Vagina (tissue), 2 donors: ENCODE data around the gene FCRLB. TPM values are rescaled to one million over a fixed set of nuclear protein-coding genes. Genes with fewer than 3 reads are reported as not detected.

ENCODE experiments used
- DNase-seq, 2 donors: peaks; one replicate each; pipeline ENCODE4 v3.0.0-alpha.2; 2017; ENCODE audit errors: extremely low spot score in 2 of 2
- H3K27ac ChIP-seq: fragments of 200-600 bp; sonication (generic); one replicate; pipeline ENCODE4 v1.5.1; 2019
- H3K27me3 ChIP-seq: fragments of 200-600 bp; sonication (generic); one replicate; pipeline ENCODE4 v1.5.1; 2019
- H3K36me3 ChIP-seq, 2 donors: fragments of 200-600 bp; sonication (generic); one replicate each; pipeline ENCODE4 v1.5.1; 2017 to 2019
- H3K4me1 ChIP-seq: fragments of 200-600 bp; sonication (generic); one replicate; pipeline ENCODE4 v1.5.1; 2019
- H3K4me3 ChIP-seq, 2 donors: fragments of 200-600 bp; sonication (generic); 1 replicate in 1 of 2; 2 replicates in 1 of 2; pipeline ENCODE4 v1.5.1; 2016 to 2019
- H3K9me3 ChIP-seq: fragments of 200-600 bp; sonication (generic); one replicate; pipeline ENCODE4 v1.5.1; 2019
- POLR2A ChIP-seq, 2 donors: fragments of 450-650 bp; IDR thresholded peaks; one replicate each; pipeline ENCODE4 v1.6.1; 2017; ENCODE audit warnings: antibody characterized with exemption in 2 of 2, mild to moderate bottlenecking in 2 of 2, moderate library complexity in 2 of 2
- POLR2AphosphoS5 ChIP-seq, 2 donors: sonication (generic); formaldehyde crosslinking; IDR thresholded peaks; one replicate each; pipeline ENCODE4 v1.9.0; 2017; ENCODE audit warnings: antibody characterized with exemption in 2 of 2, mild to moderate bottlenecking in 2 of 2, low read depth in 1 of 2; ENCODE audit not compliant: insufficient read depth in 1 of 2
- intact Hi-C: fragments of 100-400 bp; cut with DNase I; formaldehyde crosslinking; loops from one replicate; pipeline ENCODE4 v1.15.1; 2023
- total RNA-seq: library from RNA; depleted of rRNA; stranded (reverse); fragments of >200 nt; gene quantifications from one replicate; pipeline ENCODE4 v1.2.3, GENCODE V29; 2016
- TF ChIP-seq, protein P1 (sequence below), 3 experiments: fragments of 450-650 bp in 2 of 3; fragments of 200-600 bp in 1 of 3; sonication (generic) in 1 of 3; IDR thresholded peaks; one replicate each; pipeline ENCODE4 v1.5.1; 2017 to 2019; ENCODE audit warnings: antibody characterized with exemption in 3 of 3, mild to moderate bottlenecking in 2 of 3, moderate library complexity in 2 of 3

FCRLB gene
- total RNA-seq, 1 donor from 2014 or later, result not detected

DNA sequence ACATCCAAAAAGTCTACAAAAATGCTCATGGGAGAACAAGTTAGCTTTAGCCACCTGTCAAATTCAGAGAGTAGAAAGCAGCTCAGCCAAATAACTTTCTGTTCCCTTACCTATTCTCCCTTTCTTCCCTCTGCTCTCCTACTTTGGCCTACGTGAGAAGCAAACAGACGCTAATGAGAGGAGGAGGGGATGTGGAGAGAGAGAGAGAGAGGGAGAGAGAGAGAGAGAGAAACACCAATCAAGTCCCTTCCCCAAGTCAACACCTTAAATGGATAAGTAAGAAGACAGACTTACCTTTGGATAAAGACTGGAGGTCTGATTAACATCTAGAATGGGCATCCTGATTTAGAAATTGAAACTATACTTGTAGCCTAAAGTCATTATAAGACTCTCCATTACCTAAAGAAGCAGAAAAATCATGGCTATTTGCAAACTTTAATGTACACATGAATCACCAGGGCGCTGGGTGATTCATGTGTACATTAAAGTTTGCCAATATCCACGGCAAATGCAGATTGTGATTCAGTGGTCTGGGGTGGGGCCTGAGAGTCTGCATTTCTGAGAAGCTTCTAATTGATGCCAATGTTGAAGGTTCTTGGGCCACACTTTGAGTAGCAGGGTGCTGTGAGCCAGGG, 15.1 kb downstream of the FCRLB start:
- TF ChIP-seq, protein P1, sequence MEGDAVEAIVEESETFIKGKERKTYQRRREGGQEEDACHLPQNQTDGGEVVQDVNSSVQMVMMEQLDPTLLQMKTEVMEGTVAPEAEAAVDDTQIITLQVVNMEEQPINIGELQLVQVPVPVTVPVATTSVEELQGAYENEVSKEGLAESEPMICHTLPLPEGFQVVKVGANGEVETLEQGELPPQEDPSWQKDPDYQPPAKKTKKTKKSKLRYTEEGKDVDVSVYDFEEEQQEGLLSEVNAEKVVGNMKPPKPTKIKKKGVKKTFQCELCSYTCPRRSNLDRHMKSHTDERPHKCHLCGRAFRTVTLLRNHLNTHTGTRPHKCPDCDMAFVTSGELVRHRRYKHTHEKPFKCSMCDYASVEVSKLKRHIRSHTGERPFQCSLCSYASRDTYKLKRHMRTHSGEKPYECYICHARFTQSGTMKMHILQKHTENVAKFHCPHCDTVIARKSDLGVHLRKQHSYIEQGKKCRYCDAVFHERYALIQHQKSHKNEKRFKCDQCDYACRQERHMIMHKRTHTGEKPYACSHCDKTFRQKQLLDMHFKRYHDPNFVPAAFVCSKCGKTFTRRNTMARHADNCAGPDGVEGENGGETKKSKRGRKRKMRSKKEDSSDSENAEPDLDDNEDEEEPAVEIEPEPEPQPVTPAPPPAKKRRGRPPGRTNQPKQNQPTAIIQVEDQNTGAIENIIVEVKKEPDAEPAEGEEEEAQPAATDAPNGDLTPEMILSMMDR (IDR thresholded peaks at IDR 0.05), result no peak
- no peak for TF ChIP-seq POLR2A (IDR thresholded peaks at IDR 0.05)
- TF ChIP-seq POLR2AphosphoS5 (IDR thresholded peaks at IDR 0.05; ENCODE audit: insufficient read depth in 1 of 2, low read depth in 1 of 2), result peak in 1 of 2 donors; percentile 29
- Histone ChIP-seq H3K27ac (no peak overlapping the region), H3K27me3 (no peaks in the 10 kb centered on the region), H3K4me3 (no peak overlapping the region), H3K9me3 (no peaks in the 10 kb centered on the region), H3K4me1 (peaks cover 5% of the 10 kb centered on the region), H3K36me3 (no peaks in the 10 kb centered on the region)
- no peak for DNase-seq
- intact Hi-C loops, result no loop called here

DNA sequence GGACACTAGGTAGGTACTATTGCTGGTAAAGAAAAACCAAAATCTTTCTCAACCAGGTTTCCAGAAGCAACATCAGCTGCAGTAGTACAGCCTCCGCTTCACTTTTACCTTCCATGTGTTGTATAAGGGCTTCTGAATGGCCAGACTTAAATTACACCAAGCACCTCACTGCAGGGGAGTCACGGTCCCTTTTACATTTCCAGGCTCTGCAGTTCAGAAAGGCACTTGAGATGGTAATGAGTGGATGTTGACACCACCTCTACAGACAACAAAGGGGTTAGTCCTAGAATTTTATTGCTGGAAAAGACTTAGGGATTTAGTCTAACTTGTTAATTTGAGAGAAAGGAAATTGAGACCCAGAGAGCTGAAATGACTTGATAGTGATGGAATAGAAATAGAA, 16.3 kb downstream of the FCRLB start:
- Histone ChIP-seq H3K27me3 (no peaks in the 10 kb centered on the region), H3K27ac (no peak overlapping the region), H3K4me3 (no peak overlapping the region), H3K9me3 (no peaks in the 10 kb centered on the region), H3K36me3 (no peaks in the 10 kb centered on the region), H3K4me1 (peaks cover 5% of the 10 kb centered on the region)
- no peak for DNase-seq
- TF ChIP-seq POLR2AphosphoS5 (IDR thresholded peaks at IDR 0.05; ENCODE audit: insufficient read depth in 1 of 2, low read depth in 1 of 2) (no peak), POLR2A (IDR thresholded peaks at IDR 0.05) (no peak)
- TF ChIP-seq, protein P1 (IDR thresholded peaks at IDR 0.05), result no peak
- intact Hi-C loops, result no loop called here

DNA sequence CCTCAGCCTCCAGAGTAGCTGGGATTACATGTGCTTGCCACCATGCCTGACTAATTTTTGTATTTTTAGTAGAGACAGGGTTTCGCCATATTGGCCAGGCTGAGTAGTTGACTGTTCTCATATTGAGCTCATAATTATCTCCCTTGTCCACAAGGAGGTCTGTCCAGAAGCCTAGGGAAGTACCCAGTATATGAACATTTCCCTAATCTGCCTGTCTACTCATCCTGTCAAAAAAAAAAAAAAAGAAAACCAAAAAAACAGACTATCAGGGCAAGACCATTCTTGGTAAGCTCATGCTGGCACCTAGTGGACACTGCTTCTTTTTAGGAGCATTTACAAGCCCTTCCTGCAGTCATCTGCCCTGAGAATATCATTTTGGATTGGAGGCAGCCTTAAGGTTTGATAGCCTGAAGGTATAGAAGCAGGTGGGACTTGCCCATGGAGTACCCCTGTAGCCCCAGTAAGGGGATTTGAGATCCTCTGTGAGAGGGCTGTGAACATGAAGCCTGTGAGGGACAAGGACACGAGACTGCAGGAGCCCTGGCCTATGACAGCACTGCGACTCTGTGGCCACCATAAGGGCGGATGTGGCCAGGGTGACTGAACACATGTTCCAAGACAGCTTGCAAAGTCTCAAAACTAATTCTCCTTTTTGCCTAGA, 17.4 kb downstream of the FCRLB start:
- no peaks in the 10 kb centered on the region for H3K27me3 ChIP-seq
- intact Hi-C loops, result no loop called here
- no peaks in the 10 kb centered on the region for H3K9me3 ChIP-seq

DNA sequence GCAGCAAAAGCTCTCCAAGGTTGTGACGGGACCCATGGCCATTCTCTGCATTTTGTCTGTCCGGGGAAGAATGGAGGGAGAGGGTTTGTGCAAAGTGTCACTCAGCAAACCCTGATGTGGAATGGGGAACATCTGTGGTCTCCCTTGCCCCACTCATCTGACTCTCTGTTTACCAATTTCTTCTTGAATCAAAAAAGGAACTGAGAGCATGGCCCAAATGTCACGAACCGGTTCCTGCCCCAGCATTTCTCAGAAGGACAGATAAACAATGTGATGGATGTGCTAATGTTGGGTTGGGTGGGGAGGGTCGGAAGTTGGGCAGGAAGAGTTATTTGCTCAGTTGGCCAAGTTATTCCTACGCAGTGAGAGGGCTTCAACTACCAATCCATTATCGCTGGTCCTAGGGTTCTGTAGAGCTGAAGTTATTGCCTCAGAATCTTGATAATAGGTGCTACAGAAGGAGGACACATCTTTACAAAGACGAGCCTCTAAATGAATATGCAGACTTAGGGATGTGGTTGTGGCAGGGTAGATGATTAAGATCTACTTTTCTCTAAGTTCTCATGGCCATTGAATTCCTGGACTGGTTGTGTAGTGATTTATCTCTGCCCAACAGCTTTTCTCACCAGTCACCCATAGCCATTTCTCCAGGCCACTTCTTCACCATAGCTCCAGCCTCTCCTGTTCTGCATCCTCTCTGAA, 18.7 kb downstream of the FCRLB start:
- DNase-seq, result no peak
- no peaks in the 10 kb centered on the region for H3K36me3 ChIP-seq
- H3K27ac ChIP-seq, result no peak overlapping the region
- TF ChIP-seq, protein P1 (IDR thresholded peaks at IDR 0.05), result no peak
- no peak for TF ChIP-seq POLR2AphosphoS5 (IDR thresholded peaks at IDR 0.05; ENCODE audit: insufficient read depth in 1 of 2, low read depth in 1 of 2)
- H3K27me3 ChIP-seq, result no peaks in the 10 kb centered on the region
- intact Hi-C loops, result no loop called here
- H3K4me1 ChIP-seq, result no peaks in the 10 kb centered on the region
- no peaks in the 10 kb centered on the region for H3K9me3 ChIP-seq
- H3K4me3 ChIP-seq, result no peak overlapping the region

More for the DNA sequence above, 17.4 kb downstream of the FCRLB start:
- H3K4me1 ChIP-seq, result peaks cover 4% of the 10 kb centered on the region
- no peak for DNase-seq
- TF ChIP-seq POLR2AphosphoS5 (IDR thresholded peaks at IDR 0.05; ENCODE audit: insufficient read depth in 1 of 2, low read depth in 1 of 2), result no peak
- TF ChIP-seq, protein P1 (IDR thresholded peaks at IDR 0.05), result no peak
- TF ChIP-seq POLR2A (IDR thresholded peaks at IDR 0.05), result no peak
- H3K27ac ChIP-seq, result no peak overlapping the region
- no peaks in the 10 kb centered on the region for H3K36me3 ChIP-seq
- H3K4me3 ChIP-seq, result no peak overlapping the region
